GM19238 (cell line): ENCODE results near the gene GRB2.
"Not testable (repeated sequence)": the region's sequence is repeated elsewhere in the genome, so short reads cannot be mapped to it uniquely, and the experiment has no call there.

ENCODE experiments used
- DNase-seq: peaks from one replicate; pipeline ENCODE4 v3.0.0; 2011; ENCODE audit warnings: low spot score; ENCODE audit not compliant: insufficient read length

The GRB2 gene

DNA sequence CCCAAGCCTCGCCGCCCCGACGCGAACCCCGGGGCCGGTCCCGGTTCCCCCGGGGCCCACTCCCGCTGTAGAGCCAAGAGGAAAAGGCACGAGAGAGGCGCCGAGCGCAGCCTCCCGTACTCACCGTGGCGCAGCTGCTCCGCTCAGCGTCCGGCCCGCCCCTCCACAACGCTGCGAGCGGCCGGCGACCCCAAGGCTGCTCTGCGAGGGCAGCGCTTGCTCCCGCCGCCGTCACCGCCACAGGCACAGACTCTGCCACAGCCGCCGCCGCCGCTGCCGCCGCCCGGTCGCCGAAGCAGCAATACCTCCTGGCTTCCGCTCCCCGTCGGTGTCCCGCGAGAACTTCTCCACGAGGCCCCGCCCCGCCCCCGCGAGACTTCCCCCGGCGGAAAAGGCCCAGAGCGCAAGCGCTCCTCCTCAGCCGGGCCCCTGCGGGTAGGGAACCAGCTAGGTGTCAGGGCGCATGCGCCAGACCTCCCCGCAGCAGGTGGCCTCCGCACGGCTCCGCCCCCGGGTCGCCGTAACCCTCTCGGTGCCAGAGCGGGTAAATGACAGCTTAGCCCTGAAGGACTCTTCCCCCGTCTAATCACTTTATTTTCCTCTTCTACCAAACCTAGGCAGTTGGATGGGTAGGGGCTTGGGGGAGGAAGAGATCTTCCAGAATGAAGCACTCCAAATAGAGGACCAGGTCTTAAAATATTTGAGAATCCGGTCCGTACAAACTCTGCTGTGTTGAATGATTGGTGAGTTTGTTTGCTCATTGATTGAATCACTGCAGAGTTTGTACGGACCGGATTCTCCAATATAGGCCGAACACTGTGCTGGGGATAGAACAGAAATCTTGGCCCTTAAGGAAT lies at the start of gene GRB2:
GRB2 (minus strand) TSS at position 314 of the 857 bp plus-strand sequence. CDS start 12,050 bp downstream, outside the sequence.
- peak; percentile 97 for DNase-seq

- not testable (repeated sequence) for DNase-seq
These were observed 49.2 kb upstream of the GRB2 start for GRCh38 chr17:75454672-75455071.

DNA sequence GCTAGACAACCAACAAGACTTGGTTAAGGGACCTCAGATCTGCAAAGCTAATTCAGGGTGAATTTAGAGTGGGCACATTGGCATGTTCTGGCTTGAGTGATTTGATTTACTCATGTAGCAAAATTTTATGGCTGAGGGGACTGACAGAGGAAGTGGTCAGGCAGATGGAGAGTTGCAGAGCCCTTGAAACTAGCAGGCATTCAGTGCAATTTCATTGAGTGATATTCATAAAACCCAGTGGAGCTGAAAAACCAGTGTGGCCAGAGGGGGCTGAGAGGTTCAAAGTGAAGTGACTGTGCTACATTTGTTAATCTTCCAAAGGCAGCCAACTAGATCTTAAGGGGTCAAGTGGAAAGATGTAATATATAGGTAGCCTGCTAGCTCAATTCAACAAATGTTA lies 48.7 kb upstream of the GRB2 start:
- no peak for DNase-seq

GRCh38 chr17:75450270-75450669 lies 44.8 kb upstream of the GRB2 start:
- no peak for DNase-seq

GRCh38 chr17:75447951-75448856 lies 42.7 kb upstream of the GRB2 start:
- DNase-seq, result no peak

GRCh38 chr17:75445896-75446295 lies 40.4 kb upstream of the GRB2 start:
- DNase-seq, result not testable (repeated sequence)

DNA sequence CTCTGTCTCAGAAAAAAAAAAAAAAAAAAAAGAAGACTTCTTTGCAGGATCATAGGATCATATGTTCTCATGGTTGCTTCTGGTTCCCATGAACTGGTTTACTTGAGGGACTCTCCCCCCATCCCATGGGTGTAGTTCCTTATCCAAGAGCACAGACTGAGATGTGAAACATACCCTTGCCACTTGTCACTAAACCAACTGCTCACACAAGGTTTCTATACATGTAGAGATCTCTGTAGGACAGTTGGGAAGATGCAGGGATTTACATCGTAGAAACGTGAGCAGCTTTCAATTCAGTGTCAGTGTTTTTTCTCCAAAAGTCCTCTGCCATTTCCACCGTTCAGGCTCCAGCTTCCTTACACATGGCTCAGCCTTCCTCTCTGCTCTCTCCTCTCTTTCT lies 39.8 kb upstream of the GRB2 start:
- DNase-seq, result no peak

GRCh38 chr17:75442168-75443103 lies 37.0 kb upstream of the GRB2 start:
- DNase-seq, result no peak

DNA sequence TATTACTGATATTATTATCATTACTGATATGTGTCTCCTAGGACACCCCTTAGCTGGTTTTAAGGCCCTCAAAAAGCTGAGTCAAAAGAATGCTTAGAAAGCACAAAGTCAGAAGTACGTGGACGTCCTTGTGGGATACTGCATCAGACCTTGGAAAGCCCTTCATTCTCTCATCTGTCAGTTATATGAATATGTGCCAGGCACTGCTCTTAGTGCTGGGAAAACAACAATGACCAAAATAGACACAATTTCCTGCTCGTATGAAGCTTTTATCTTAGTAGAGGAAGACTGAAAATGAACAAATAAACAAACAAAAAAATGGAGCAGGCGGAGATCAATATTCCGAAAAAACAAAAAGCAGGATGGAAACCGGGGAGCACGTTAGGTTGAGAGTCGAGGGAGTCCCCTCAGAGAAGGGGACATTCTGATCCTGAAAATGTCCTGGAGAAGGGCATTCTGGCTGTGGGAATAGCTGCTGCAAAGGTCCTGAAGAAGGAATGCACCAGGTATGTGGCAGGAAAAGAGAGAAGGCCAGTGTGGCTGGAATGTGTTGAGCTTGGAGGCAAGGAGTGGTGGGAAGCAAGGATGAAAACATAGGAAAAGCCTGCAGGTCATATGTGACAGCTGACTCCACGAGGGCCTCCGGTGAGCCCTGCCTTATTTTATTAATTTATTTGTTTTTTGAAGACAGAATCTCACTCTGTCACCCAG lies 35.4 kb upstream of the GRB2 start:
- DNase-seq, result no peak

DNA sequence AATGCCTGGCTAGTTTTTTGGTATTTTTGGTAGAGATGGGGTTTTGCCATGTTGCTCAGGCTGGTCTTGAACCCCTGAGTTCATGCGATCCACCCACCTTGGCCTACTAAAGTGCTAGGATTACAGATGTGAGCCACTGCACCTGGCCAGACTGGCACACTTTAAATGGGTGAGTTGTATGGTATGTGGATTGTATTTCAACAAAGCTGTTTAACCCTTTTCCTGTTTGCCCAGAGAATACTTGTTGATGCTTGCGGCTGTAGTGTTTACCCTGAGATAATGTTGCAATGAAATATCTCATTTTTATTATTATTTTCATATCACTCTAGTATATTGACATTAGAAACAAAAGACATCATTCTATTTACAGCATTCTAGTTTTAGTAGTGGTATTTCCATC lies 33.8 kb upstream of the GRB2 start:
- DNase-seq, result no peak

DNA sequence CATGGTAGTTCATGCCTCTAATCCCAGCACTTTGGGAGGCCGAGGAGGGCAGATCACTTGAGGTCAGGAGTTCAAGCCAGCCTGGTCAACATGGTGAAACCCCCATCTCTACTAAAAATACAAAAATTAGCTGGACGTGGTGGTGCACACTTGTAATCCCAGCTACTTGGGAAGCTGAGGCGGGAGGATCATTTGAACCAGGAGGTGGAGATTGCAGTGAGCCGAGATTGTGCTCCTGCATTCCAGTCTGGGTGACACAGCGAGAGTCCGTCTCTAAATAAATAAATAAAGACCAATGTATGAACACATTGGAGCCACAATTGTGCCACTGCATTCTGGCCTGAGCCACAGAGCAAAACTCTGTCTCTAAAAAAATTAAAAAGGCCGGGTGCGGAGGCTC lies 31.9 kb upstream of the GRB2 start:
- DNase-seq, result not testable (repeated sequence)

GRCh38 chr17:75434433-75434832 lies 29.0 kb upstream of the GRB2 start:
- DNase-seq, result not testable (repeated sequence)

DNA sequence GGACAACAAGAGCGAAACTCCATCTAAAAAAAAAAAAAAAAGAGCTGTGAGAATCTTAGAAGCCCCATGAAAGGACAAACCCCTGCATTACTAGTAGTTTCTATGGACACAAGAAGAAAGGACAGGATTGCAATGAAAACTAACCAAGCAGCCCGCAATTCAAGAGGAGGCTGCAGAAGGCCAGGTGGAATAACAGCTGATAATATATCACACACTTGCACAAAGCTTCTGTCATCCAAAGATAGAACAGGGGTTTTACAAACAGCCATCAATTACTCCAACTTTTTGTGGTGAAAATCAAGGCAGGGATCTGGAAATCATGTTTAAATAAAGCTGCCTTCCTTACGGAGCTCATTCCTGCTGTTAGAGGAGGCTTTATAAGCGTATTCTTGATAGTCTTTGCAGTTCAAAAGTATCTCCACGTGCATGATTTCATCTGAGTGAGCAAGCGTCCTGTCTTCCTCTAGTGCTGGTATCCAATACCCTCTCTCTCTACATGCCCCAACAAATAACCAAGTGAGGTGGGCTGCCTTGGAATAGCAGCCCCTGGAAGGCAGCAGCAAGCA lies 27.8 kb upstream of the GRB2 start:
- no peak for DNase-seq

DNA sequence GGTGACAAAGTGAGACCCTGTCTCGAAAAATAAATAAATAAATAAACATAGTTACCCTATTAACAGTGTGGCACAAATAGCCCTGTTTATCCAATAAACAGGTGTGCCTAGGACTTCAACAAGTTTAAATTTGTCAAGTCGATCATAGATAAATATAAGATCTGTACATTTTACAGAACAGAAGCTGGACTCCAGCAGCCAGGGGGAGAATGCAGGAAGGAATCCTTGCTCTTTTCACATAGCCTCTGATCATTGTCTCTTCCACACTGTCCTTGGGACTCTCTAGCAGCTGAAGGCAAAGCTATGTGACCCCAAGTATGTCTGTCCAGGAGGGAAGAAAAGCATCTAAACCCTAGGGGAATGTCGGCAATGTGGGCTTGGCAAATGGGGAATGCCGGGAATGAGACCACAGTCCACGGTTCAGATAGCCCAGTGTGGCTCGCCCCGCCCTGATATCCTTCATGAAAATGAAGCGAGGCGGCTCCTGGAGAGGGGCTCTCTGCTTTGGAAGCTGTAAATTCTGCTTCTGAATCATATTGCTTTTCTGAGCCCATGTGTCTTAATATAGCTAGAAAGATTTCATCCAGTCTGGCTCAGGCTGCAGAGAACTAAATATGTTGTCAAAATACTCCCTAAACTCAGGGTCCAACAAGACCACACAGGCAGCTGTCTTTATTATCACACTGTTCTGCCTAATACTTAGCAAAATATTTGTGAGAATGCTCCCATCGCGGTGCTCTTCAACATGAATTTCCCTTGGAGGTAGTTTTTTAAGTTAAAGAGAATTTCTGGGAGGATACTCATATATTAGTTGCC lies 24.9 kb upstream of the GRB2 start:
- DNase-seq, result no peak

DNA sequence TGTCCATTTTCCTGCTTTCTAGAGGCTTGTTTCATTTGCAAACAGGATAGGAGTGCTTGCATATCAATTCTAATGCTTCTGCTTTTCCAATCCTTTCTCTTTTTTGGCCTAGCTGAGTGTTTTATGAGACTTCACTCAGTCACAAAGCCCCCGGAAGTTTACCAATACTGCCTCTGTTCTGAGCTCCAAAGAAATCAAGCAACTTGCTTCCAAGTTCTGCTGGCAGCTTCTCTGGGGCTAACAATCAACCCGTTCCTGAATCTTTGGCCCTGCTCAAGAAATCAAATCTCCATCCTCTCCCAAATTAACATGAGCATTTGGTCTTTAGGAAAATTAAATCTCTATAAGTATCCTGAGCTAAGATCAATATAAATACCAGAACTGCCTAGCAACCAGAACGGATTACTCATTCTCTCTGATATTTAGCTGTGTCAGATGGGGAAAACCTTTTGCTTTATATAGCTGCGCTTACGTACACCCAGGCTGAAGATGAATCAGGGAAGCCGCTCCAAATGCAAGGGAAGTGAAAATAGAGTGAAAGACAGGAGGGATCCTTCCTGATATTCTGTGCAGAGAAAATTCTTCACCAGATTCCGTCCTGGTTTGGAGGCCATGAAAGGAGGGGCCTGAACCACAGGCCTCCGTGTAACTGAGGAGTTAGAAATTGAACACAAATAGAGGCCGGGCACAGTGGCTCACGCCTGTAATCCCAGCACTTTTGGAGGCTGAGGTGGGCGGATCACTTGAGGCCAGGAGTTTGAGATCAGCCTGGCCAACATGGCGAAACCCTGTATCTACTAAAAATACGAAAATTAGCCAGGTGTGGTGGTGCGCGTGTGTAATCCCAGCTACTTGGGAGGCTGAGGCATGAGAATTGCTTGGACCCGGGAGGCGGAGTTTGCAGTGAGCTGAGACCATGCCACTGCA lies 23.3 kb upstream of the GRB2 start:
- DNase-seq, result no peak

DNA sequence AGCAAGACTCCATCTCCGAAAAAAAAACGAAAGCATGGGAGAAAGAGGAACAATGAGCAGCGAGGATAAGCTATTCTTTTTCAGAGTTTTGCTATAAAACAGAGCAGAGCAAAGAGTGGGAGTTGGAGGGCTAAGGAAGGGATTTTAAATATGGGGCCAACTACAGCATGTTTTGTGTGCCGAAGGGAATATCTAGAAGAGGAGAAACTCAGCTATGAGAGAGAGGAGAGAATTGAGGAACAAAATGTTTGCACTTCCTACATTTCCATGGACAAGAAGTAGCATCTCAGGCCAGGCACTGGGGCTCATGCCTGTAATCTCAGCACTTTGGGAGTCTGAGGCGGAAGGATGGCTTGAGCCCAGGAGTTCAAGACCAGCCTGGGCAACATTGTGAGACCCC lies 13.1 kb upstream of the GRB2 start:
- no peak for DNase-seq

GRCh38 chr17:75417054-75417580 lies 11.6 kb upstream of the GRB2 start:
- DNase-seq, result no peak

DNA sequence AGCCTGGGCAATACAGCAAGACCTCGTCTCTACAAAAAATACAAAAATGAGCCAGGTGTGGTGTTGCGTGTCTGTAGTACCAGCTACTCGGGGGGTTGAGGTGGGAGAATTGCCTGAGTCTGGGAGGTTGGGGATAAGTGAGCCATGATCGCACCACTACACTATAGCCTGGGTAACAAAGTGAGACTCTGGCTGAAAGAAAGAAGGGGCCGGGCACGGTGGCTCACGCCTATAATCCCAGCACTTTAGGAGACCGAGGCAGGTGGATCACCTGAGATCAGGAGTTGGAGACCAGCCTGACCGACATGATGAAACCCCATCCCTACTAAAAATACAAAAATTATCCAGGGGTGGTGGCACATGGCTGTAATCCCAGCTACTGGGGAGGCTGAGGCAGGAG lies 10.5 kb upstream of the GRB2 start:
- no peak for DNase-seq
